Vagina (tissue), 2 donors: Measurements from ENCODE around the gene RAP1GDS1.

ENCODE experiments used
- POLR2A ChIP-seq, 2 donors: fragments of 450-650 bp; IDR thresholded peaks; one replicate each; pipeline ENCODE4 v1.6.1; 2017; ENCODE audit warnings: antibody characterized with exemption in 2 of 2, mild to moderate bottlenecking in 2 of 2, moderate library complexity in 2 of 2
- POLR2AphosphoS5 ChIP-seq, 2 donors: sonication (generic); formaldehyde crosslinking; IDR thresholded peaks; one replicate each; pipeline ENCODE4 v1.9.0; 2017; ENCODE audit warnings: antibody characterized with exemption in 2 of 2, mild to moderate bottlenecking in 2 of 2, low read depth in 1 of 2; ENCODE audit not compliant: insufficient read depth in 1 of 2
- TF ChIP-seq, protein P1 (sequence below), 3 experiments: fragments of 450-650 bp in 2 of 3; fragments of 200-600 bp in 1 of 3; sonication (generic) in 1 of 3; IDR thresholded peaks; one replicate each; pipeline ENCODE4 v1.5.1; 2017 to 2019; ENCODE audit warnings: antibody characterized with exemption in 3 of 3, mild to moderate bottlenecking in 2 of 3, moderate library complexity in 2 of 3

DNA sequence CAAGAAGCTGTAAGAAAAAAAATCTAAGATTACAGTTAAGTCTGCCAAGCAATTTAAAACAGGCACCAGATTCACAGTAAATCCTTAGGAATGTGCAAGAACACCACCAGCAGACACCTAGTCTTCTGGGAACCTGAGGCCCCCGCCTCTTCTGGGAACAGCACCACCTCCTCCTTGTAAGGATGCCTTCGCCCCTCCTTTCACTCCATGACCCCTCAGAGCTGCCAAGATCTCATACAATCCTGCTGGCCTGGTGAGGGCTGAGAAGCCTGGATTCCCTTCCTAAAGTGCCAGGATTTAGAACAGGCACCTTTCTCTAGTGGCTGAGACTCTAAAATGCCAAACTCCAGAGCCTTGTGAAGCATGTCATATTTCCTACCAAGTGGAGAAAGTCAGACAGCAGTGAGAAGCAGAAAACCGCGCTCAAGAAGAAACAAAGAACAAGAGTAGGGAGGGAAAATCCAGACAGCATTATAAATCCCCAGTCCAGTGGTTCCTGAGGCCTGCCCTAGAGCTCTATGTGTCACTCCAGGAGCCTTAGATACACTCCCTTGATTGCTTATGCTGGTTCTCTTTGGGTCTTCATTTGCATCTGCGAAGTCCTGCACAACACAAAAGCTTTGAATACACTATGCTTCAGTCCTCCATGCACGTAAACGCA, 230.8 kb downstream of the RAP1GDS1 start:
- no peak for TF ChIP-seq POLR2A (IDR thresholded peaks at IDR 0.05)
- TF ChIP-seq, protein P1, sequence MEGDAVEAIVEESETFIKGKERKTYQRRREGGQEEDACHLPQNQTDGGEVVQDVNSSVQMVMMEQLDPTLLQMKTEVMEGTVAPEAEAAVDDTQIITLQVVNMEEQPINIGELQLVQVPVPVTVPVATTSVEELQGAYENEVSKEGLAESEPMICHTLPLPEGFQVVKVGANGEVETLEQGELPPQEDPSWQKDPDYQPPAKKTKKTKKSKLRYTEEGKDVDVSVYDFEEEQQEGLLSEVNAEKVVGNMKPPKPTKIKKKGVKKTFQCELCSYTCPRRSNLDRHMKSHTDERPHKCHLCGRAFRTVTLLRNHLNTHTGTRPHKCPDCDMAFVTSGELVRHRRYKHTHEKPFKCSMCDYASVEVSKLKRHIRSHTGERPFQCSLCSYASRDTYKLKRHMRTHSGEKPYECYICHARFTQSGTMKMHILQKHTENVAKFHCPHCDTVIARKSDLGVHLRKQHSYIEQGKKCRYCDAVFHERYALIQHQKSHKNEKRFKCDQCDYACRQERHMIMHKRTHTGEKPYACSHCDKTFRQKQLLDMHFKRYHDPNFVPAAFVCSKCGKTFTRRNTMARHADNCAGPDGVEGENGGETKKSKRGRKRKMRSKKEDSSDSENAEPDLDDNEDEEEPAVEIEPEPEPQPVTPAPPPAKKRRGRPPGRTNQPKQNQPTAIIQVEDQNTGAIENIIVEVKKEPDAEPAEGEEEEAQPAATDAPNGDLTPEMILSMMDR (IDR thresholded peaks at IDR 0.05): no peak
- TF ChIP-seq POLR2AphosphoS5 (IDR thresholded peaks at IDR 0.05; ENCODE audit: insufficient read depth in 1 of 2, low read depth in 1 of 2): no peak
